HEK293 (cell line): ENCODE data around the gene SNCB.

Experiments used
- CTCF ChIP-seq: fragments of 450-650 bp; formaldehyde crosslinking; IDR thresholded peaks from 2 replicates; pipeline ENCODE4 v1.5.1; 2016; ENCODE audit warnings: missing biosample characterization, missing genetic modification characterization
- HOXA7 ChIP-seq: sonication (generic); formaldehyde crosslinking; IDR thresholded peaks from 2 replicates; pipeline ENCODE4 v1.8.1; 2022; ENCODE audit warnings: missing genetic modification reagents, borderline replicate concordance
- KLF7 ChIP-seq: fragments of 450-650 bp; formaldehyde crosslinking; IDR thresholded peaks from 2 replicates; pipeline ENCODE4 v1.5.1; 2016; ENCODE audit warnings: missing biosample characterization, missing genetic modification characterization, borderline replicate concordance
- PBX3 ChIP-seq: sonication (generic); formaldehyde crosslinking; IDR thresholded peaks from 2 replicates; pipeline ENCODE4 v1.8.1; 2022; ENCODE audit warnings: mild to moderate bottlenecking, moderate library complexity, missing genetic modification reagents
- PRDM6 ChIP-seq: fragments of 450-650 bp; formaldehyde crosslinking; IDR thresholded peaks from 2 replicates; pipeline ENCODE4 v1.5.1; 2017; ENCODE audit warnings: missing biosample characterization, missing genetic modification characterization
- REST ChIP-seq: fragments of 450-650 bp; formaldehyde crosslinking; IDR thresholded peaks from 2 replicates; pipeline ENCODE4 v1.5.1; 2016; ENCODE audit warnings: missing biosample characterization, missing genetic modification characterization
- SP7 ChIP-seq: fragments of 450-650 bp; formaldehyde crosslinking; IDR thresholded peaks from 2 replicates; pipeline ENCODE4 v1.5.1; 2016; ENCODE audit warnings: missing biosample characterization, missing genetic modification characterization
- ZBTB49 ChIP-seq: fragments of 450-650 bp; formaldehyde crosslinking; IDR thresholded peaks from 2 replicates; pipeline ENCODE4 v1.5.1; 2016; ENCODE audit warnings: missing biosample characterization, missing genetic modification characterization, low read depth
- ZNF239 ChIP-seq: fragments of 450-650 bp; formaldehyde crosslinking; IDR thresholded peaks from 2 replicates; pipeline ENCODE4 v1.5.1; 2016; ENCODE audit warnings: missing biosample characterization, missing genetic modification characterization
- ZNF274 ChIP-seq, 2 experiments: fragments of 200-500 bp in 1 of 2; fragments of 450-650 bp in 1 of 2; sonication (Bioruptor generic) in 1 of 2; formaldehyde crosslinking in 1 of 2; IDR thresholded peaks; 2 replicates each; pipeline versions ENCODE4 v1.5.1 to v1.6.1; 2014 to 2016; ENCODE audit warnings: borderline replicate concordance in 1 of 2, inconsistent platforms in 1 of 2, low read length in 1 of 2, missing biosample characterization in 1 of 2, missing genetic modification characterization in 1 of 2
- ZNF510 ChIP-seq: fragments of 450-650 bp; formaldehyde crosslinking; IDR thresholded peaks from 2 replicates; pipeline ENCODE4 v1.5.1; 2018; ENCODE audit warnings: mild to moderate bottlenecking, missing genetic modification characterization, missing biosample characterization; ENCODE audit not compliant: insufficient replicate concordance
- ZNF621 ChIP-seq: fragments of 450-650 bp; formaldehyde crosslinking; IDR thresholded peaks from 2 replicates; pipeline ENCODE4 v1.5.1; 2017; ENCODE audit warnings: missing biosample characterization, missing genetic modification characterization
- TF ChIP-seq, protein P1 (sequence below): fragments of 450-650 bp; formaldehyde crosslinking; IDR thresholded peaks from 2 replicates; pipeline ENCODE4 v1.5.1; 2016; ENCODE audit warnings: missing biosample characterization, missing genetic modification characterization
- TF ChIP-seq, protein P2 (sequence below): fragments of 450-650 bp; formaldehyde crosslinking; IDR thresholded peaks from 2 replicates; pipeline ENCODE4 v1.5.1; 2017; ENCODE audit warnings: missing biosample characterization, missing genetic modification characterization

- TF ChIP-seq ZBTB49 (tag by site-specific recombination) = no peak
- TF ChIP-seq REST (tag by site-specific recombination) = no peak
- no peak for TF ChIP-seq CTCF (tag by site-specific recombination)
- TF ChIP-seq ZNF274 (IDR thresholded peaks at IDR 0.05; ENCODE audit: low read length) = no peak
- TF ChIP-seq ZNF274 (tag by site-specific recombination; IDR thresholded peaks at IDR 0.05; ENCODE audit: borderline replicate concordance) = no peak
- TF ChIP-seq, protein P1, sequence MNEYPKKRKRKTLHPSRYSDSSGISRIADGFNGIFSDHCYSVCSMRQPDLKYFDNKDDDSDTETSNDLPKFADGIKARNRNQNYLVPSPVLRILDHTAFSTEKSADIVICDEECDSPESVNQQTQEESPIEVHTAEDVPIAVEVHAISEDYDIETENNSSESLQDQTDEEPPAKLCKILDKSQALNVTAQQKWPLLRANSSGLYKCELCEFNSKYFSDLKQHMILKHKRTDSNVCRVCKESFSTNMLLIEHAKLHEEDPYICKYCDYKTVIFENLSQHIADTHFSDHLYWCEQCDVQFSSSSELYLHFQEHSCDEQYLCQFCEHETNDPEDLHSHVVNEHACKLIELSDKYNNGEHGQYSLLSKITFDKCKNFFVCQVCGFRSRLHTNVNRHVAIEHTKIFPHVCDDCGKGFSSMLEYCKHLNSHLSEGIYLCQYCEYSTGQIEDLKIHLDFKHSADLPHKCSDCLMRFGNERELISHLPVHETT = no peak
- no peak for TF ChIP-seq ZNF510 (tag by site-specific recombination)
- TF ChIP-seq ZNF239 (tag by site-specific recombination) = no peak
- TF ChIP-seq PBX3 = no peak
- no peak for TF ChIP-seq SP7
- no peak for TF ChIP-seq PRDM6 (tag by site-specific recombination)
- no peak for TF ChIP-seq ZNF621 (tag by site-specific recombination)
- TF ChIP-seq HOXA7 (CRISPR knock-in tag) = no peak
- no peak for TF ChIP-seq KLF7 (tag by site-specific recombination)
- TF ChIP-seq, protein P2, sequence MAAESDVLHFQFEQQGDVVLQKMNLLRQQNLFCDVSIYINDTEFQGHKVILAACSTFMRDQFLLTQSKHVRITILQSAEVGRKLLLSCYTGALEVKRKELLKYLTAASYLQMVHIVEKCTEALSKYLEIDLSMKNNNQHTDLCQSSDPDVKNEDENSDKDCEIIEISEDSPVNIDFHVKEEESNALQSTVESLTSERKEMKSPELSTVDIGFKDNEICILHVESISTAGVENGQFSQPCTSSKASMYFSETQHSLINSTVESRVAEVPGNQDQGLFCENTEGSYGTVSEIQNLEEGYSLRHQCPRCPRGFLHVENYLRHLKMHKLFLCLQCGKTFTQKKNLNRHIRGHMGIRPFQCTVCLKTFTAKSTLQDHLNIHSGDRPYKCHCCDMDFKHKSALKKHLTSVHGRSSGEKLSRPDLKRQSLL = no peak
Observed at GRCh38 chr5:176671399-176671798, 41.1 kb upstream of the SNCB start.
